ENCODE measurements around the gene PSMA7.

DNA sequence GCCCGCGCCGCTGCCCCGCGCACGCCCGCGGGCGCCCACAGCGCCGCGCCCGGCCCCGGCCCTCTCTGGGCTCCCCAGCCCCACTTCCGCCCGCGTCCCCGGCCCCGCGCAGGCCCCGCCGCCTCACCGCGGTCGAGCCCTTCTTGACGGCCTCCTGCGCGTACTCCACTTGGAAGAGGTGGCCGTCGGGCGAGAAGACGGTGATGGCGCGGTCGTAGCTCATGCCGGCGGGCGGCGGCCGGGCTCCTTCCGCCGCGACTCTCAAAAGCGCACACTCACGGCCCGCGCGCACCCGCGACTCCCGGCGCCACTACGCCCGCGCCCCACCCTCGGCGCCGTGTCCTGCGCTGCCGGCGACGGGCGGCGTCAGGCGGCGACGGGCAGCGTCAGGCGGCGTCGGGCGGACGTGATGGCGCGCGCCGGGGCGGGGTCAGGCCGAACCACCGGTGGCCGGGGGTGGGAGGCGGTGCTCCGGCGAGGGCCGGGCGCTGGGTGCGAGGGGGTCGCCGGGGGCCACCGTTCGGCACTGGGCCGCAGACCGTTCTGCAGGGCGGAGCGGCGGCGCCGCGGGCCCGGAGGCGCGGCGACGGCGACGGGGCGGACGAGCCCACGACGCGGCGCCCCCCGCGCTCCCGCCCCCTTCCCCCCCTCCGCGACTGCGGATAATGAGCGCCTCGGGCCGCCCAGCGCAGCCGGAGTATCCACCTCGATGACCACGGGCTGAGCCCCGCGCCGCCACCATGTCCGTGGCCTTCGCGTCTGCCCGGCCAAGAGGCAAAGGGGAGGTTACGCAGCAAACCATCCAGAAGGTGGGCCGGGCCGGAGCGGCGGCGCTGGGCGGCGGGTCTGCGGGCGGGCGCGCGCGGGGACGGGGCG is at the start of gene PSMA7, which contains the start of gene SS18L1:
- TF ChIP-seq, protein P1, sequence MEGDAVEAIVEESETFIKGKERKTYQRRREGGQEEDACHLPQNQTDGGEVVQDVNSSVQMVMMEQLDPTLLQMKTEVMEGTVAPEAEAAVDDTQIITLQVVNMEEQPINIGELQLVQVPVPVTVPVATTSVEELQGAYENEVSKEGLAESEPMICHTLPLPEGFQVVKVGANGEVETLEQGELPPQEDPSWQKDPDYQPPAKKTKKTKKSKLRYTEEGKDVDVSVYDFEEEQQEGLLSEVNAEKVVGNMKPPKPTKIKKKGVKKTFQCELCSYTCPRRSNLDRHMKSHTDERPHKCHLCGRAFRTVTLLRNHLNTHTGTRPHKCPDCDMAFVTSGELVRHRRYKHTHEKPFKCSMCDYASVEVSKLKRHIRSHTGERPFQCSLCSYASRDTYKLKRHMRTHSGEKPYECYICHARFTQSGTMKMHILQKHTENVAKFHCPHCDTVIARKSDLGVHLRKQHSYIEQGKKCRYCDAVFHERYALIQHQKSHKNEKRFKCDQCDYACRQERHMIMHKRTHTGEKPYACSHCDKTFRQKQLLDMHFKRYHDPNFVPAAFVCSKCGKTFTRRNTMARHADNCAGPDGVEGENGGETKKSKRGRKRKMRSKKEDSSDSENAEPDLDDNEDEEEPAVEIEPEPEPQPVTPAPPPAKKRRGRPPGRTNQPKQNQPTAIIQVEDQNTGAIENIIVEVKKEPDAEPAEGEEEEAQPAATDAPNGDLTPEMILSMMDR (optimal IDR thresholded peaks at IDR 0.05 in 1 of 3, IDR thresholded peaks at IDR 0.05 in 1 of 3, conservative IDR thresholded peaks at IDR 0.05 in 1 of 3; ENCODE audit: extremely low read depth in 1 of 3, insufficient read depth in 2 of 3, low read length in 3 of 3): no peak
- no peak for TF ChIP-seq EZH2 (IDR thresholded peaks at IDR 0.05; ENCODE audit: low read length)

All from keratinocyte (primary cell).